Mesendoderm (in vitro differentiated cells): ENCODE measurements around the gene SCN1A.
A peak's percentile ranks its signal among the peaks of the same experiment; 100 is the strongest.

Source experiments
- DNase-seq: peaks from one replicate; pipeline ENCODE4 v3.0.0; 2013
- H2AK5ac ChIP-seq: 2 replicates; pipeline ENCODE4 v1.6.1; 2013; ENCODE audit warnings: low read length, inconsistent platforms
- H2BK120ac ChIP-seq: 2 replicates; pipeline ENCODE4 v1.6.1; 2013; ENCODE audit warnings: low read depth, mild to moderate bottlenecking, low read length, moderate library complexity, mixed read lengths
- H2BK15ac ChIP-seq: replicated peaks from 2 replicates; pipeline ENCODE4 v1.6.1; 2013; ENCODE audit warnings: low read depth, mild to moderate bottlenecking, moderate library complexity
- H2BK5ac ChIP-seq: 2 replicates; pipeline ENCODE4 v1.6.1; 2013; ENCODE audit warnings: low read length, inconsistent platforms
- H3K18ac ChIP-seq: 2 replicates; pipeline ENCODE4 v1.6.1; 2013; ENCODE audit warnings: mild to moderate bottlenecking, low read length, mixed read lengths
- H3K23ac ChIP-seq: one replicate; pipeline ENCODE4 v1.6.1; 2013; ENCODE audit warnings: low read length
- H3K27ac ChIP-seq: 2 replicates; pipeline ENCODE4 v1.5.1; 2013; ENCODE audit warnings: low read depth, mild to moderate bottlenecking, inconsistent platforms, low read length, moderate library complexity
- H3K27me3 ChIP-seq: 2 replicates; pipeline ENCODE4 v1.6.1; 2013; ENCODE audit warnings: low read length, control low read depth, mild to moderate bottlenecking, inconsistent platforms; ENCODE audit not compliant: insufficient read depth, poor library complexity
- H3K36me3 ChIP-seq: 2 replicates; pipeline ENCODE4 v1.6.1; 2013; ENCODE audit warnings: low read length, inconsistent platforms; ENCODE audit not compliant: control insufficient read depth, insufficient read depth
- H3K4ac ChIP-seq: one replicate; pipeline ENCODE4 v1.6.1; 2013; ENCODE audit warnings: low read depth, mild to moderate bottlenecking, low read length, moderate library complexity
- H3K4me1 ChIP-seq: 2 replicates; pipeline ENCODE4 v1.6.1; 2013; ENCODE audit warnings: low read depth, low read length, inconsistent platforms; ENCODE audit not compliant: control insufficient read depth
- H3K4me2 ChIP-seq: 2 replicates; pipeline ENCODE4 v1.6.1; 2013; ENCODE audit warnings: low read length
- H3K4me3 ChIP-seq: 2 replicates; pipeline ENCODE4 v1.5.1; 2013; ENCODE audit warnings: mild to moderate bottlenecking, low read length
- H3K56ac ChIP-seq: one replicate; pipeline ENCODE4 v1.6.1; 2013; ENCODE audit warnings: low read length
- H3K79me1 ChIP-seq: 2 replicates; pipeline ENCODE4 v1.6.1; 2013; ENCODE audit warnings: low read length, inconsistent platforms
- H3K79me2 ChIP-seq: 2 replicates; pipeline ENCODE4 v1.6.1; 2013; ENCODE audit warnings: mild to moderate bottlenecking, low read length; ENCODE audit not compliant: control insufficient read depth, insufficient read depth
- H3K9ac ChIP-seq: 2 replicates; pipeline ENCODE4 v1.6.1; 2013; ENCODE audit warnings: low read length, inconsistent platforms
- H4K5ac ChIP-seq: one replicate; pipeline ENCODE4 v1.6.1; 2013; ENCODE audit warnings: low read length
- H4K8ac ChIP-seq: one replicate; pipeline ENCODE4 v1.6.1; 2013; ENCODE audit warnings: low read depth, mild to moderate bottlenecking, control low read depth, low read length, moderate library complexity
- WGBS: extraction: QIAGEN DNeasy Blood & Tissue Kit; methylation state at CpG from one replicate; pipeline ENCODE4 v1.1.7; 2013; ENCODE audit warnings: low lambda C conversion rate, missing lambda C conversion rate; ENCODE audit not compliant: insufficient coverage; ENCODE audit errors: extremely low coverage; 5-methylcytosine and 5-hydroxymethylcytosine counted together

SCN1A gene

DNA sequence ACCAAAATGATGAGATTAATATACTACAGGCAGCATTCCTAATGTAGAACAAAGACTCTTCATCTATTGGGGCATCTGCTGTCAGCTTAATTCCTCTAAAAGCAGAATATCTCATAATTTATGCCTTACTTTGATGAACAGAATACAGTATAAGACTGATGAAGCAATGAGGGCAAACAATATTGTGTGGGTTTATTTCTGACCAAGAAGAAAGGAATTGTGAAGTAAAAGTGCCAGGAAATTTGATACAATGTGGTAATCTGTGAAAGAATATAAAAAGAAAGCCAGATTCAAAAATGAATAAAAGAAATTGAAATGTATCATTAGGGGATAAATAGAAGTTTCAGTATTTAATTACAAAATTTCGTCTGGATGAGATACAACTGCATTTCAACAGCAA, 95.5 kb downstream of the SCN1A start:
- Histone ChIP-seq H3K9ac (no peak overlapping the region), H3K27me3 (no peaks in the 10 kb centered on the region), H2BK15ac (no peak overlapping the region), H3K18ac (no peak overlapping the region), H3K4ac (no peak overlapping the region), H3K79me1 (no peaks in the 10 kb centered on the region), H2BK5ac (no peak overlapping the region), H2AK5ac (no peak overlapping the region), H3K79me2 (no peaks in the 10 kb centered on the region), H3K36me3 (no peaks in the 10 kb centered on the region), H3K4me3 (no peak overlapping the region), H3K23ac (no peak overlapping the region), H3K4me2 (no peak overlapping the region), H3K56ac (no peak overlapping the region), H2BK120ac (no peak overlapping the region), H4K8ac (no peak overlapping the region), H3K27ac (no peak overlapping the region), H4K5ac (no peak overlapping the region), H3K4me1 (no peaks in the 10 kb centered on the region)
- DNase-seq: no peak
- WGBS: no CpG with 5 or more reads among the region's 1 CpG

DNA sequence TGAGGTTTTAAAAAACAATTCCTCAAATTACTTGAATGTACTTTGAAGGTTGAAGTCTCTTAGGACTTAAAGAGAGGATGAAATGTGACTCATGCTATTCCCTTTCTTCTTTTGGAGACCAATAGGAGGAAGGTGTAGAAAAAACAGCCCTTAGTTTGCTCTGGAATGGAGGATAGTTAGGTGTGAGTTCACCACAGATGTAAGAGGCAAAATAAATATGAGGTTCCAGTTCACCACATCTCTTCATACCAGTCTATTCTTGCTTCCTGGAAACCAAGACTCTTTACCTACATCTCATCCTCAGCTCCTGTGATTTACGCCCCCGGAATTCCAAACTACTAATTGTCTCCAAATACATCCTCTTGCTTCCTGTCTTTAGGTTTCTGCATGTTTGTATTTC, 96.8 kb downstream of the SCN1A start:
- H3K56ac ChIP-seq: no peak overlapping the region
- no peaks in the 10 kb centered on the region for H3K27me3 ChIP-seq
- H3K79me1 ChIP-seq: no peaks in the 10 kb centered on the region
- H2AK5ac ChIP-seq: no peak overlapping the region
- H3K79me2 ChIP-seq: no peaks in the 10 kb centered on the region
- no peak overlapping the region for H3K9ac ChIP-seq
- no peak overlapping the region for H3K4me2 ChIP-seq
- no peak overlapping the region for H3K23ac ChIP-seq
- H3K36me3 ChIP-seq: no peaks in the 10 kb centered on the region
- H3K18ac ChIP-seq: no peak overlapping the region
- no peak overlapping the region for H4K8ac ChIP-seq
- H2BK5ac ChIP-seq: no peak overlapping the region
- H3K4me1 ChIP-seq: no peaks in the 10 kb centered on the region
- no peak overlapping the region for H4K5ac ChIP-seq
- H3K4ac ChIP-seq: no peak overlapping the region
- H3K27ac ChIP-seq: no peak overlapping the region
- DNase-seq: no peak
- no peak overlapping the region for H2BK120ac ChIP-seq
- WGBS: no CpG with 5 or more reads among the region's 2 CpGs
- no peak overlapping the region for H2BK15ac ChIP-seq
- no peak overlapping the region for H3K4me3 ChIP-seq

DNA sequence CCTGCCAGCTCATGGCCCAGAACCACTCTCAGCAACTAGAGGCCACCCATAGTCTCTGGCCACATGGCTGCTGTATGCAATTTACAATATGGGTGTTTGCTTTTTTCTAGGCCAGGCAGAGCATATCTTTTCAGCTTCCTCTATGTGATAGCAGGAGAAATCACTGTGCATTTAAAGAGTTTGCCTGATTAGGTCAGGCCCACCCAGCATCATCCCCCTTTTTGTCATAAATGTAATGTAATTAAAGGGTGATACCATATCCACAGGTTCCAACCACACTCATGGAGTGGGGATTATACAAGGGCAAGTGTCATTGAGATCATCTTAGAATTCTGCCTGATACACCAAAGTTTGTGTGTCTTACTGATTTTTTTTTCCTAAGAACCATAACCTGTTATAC, 102.5 kb downstream of the SCN1A start:
- Histone ChIP-seq H2BK120ac (no peak overlapping the region), H3K4me2 (no peak overlapping the region), H3K4me1 (no peaks in the 10 kb centered on the region), H2AK5ac (no peak overlapping the region), H2BK5ac (no peak overlapping the region), H3K27ac (no peak overlapping the region), H2BK15ac (no peak overlapping the region), H3K23ac (no peak overlapping the region), H3K9ac (no peak overlapping the region), H4K8ac (no peak overlapping the region), H3K4me3 (no peak overlapping the region), H3K79me1 (no peaks in the 10 kb centered on the region), H3K27me3 (no peaks in the 10 kb centered on the region), H3K18ac (no peak overlapping the region), H4K5ac (no peak overlapping the region), H3K36me3 (no peaks in the 10 kb centered on the region), H3K79me2 (no peaks in the 10 kb centered on the region), H3K56ac (no peak overlapping the region), H3K4ac (no peak overlapping the region)
- DNase-seq: no peak

DNA sequence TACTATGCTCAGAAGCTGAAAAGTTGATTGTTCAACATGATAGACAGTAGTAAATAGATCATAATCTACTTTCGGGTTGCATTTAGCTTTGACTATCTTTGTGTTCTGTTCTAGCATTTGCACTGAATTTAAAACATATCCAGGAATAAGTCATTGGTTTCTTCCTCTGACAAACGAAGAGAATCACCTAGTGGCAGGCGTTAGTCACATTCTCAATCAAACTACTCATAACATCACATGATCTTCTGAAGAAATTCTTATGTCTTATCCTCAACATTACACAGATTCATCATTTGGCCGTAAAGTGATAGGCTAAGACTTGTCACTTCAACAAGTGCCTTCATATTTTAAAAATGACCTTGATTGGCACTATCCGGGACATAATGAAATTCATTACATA, 110.6 kb downstream of the SCN1A start:
- Histone ChIP-seq H3K4me1 (no peaks in the 10 kb centered on the region), H3K9ac (no peak overlapping the region)

DNA sequence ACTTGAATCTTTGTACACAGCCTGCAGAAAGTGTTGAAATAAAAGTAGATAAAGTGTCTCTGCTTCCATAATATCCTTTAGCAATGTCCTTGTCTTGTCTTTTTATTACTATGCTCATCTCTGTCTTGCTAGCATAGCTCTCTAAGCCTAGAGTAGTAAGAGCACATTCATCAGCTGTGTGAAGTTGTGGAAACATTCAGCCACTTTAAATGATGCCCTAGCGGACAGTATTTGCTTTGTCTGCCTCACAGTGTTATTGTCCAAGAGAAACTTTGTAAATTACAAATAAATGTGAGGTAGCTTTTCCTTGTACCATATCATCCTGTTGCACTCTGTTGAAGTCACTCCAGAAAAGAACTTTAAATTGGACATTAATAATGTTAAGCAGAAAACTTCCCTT, 113.9 kb downstream of the SCN1A start:
- Histone ChIP-seq H2BK120ac (no peak overlapping the region), H3K4me2 (no peak overlapping the region), H3K36me3 (no peaks in the 10 kb centered on the region), H4K5ac (no peak overlapping the region), H3K56ac (no peak overlapping the region), H3K18ac (no peak overlapping the region), H2AK5ac (no peak overlapping the region), H3K79me2 (no peaks in the 10 kb centered on the region), H3K4me1 (no peaks in the 10 kb centered on the region), H2BK15ac (no peak overlapping the region), H2BK5ac (no peak overlapping the region), H3K27me3 (no peaks in the 10 kb centered on the region), H3K79me1 (no peaks in the 10 kb centered on the region), H3K23ac (no peak overlapping the region), H3K4me3 (no peak overlapping the region), H4K8ac (no peak overlapping the region), H3K27ac (no peak overlapping the region), H3K9ac (no peak overlapping the region), H3K4ac (no peak overlapping the region)
- peak; percentile 2 for DNase-seq
- no CpG with 5 or more reads among the region's 1 CpG for WGBS

More for the DNA sequence above, 110.6 kb downstream of the SCN1A start:
- H3K4ac ChIP-seq: no peak overlapping the region
- no peaks in the 10 kb centered on the region for H3K36me3 ChIP-seq
- no peaks in the 10 kb centered on the region for H3K27me3 ChIP-seq
- no peak overlapping the region for H2BK15ac ChIP-seq
- no peak overlapping the region for H4K5ac ChIP-seq
- no peak overlapping the region for H3K27ac ChIP-seq
- no peak overlapping the region for H3K4me2 ChIP-seq
- no peak overlapping the region for H2AK5ac ChIP-seq
- no peak overlapping the region for H3K18ac ChIP-seq
- no peak overlapping the region for H3K4me3 ChIP-seq
- no CpG with 5 or more reads among the region's 5 CpGs for whole genome bisulfite sequencing
- H3K56ac ChIP-seq: no peak overlapping the region
- peak; percentile 5 for DNase-seq
- no peak overlapping the region for H2BK5ac ChIP-seq
- no peaks in the 10 kb centered on the region for H3K79me2 ChIP-seq
- no peaks in the 10 kb centered on the region for H3K79me1 ChIP-seq
- no peak overlapping the region for H4K8ac ChIP-seq
- H3K23ac ChIP-seq: no peak overlapping the region
- H2BK120ac ChIP-seq: no peak overlapping the region

DNA sequence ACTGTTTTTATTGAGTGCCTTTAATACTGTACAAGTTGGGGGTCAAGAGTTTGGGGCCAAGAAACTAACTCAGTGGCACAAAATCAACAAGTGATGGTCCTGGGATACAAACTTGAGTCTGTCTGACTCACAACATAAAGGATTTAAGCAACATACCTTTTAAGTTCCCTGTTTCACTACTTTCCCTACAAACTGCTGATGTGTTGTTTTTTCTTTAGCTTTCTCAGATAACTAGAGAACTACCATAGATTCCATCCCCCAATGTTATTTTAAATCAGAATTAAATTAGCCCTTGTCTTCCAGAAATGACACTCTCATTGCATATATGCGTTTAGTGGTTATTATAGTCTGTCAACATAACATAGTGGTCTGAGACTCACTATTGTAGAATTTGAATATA, 116.2 kb downstream of the SCN1A start:
- Histone ChIP-seq H3K18ac (no peak overlapping the region), H3K79me2 (no peaks in the 10 kb centered on the region), H3K4me3 (no peak overlapping the region), H2AK5ac (no peak overlapping the region), H3K9ac (no peak overlapping the region), H3K36me3 (no peaks in the 10 kb centered on the region), H3K79me1 (no peaks in the 10 kb centered on the region), H3K56ac (no peak overlapping the region), H4K5ac (no peak overlapping the region), H2BK15ac (no peak overlapping the region), H4K8ac (no peak overlapping the region), H3K27ac (no peak overlapping the region), H3K23ac (no peak overlapping the region), H3K4ac (no peak overlapping the region), H3K27me3 (no peaks in the 10 kb centered on the region), H3K4me1 (no peaks in the 10 kb centered on the region), H3K4me2 (no peak overlapping the region), H2BK5ac (no peak overlapping the region), H2BK120ac (no peak overlapping the region)
- no peak for DNase-seq
- WGBS: no CpG with 5 or more reads among the region's 1 CpG
